Neural progenitor cell (in vitro differentiated cells): ENCODE measurements around the gene PRAC2. TPM values are rescaled to one million over a fixed set of nuclear protein-coding genes. Genes with fewer than 3 reads are reported as not detected.

Experiments used
- DNase-seq: peaks from one replicate; pipeline ENCODE4 v3.0.0-alpha.2; 2016; ENCODE audit warnings: low spot score
- H2AFZ ChIP-seq: fragments of 200-600 bp; sonication (generic); replicated peaks from 2 replicates; pipeline ENCODE4 v1.6.1; 2016; ENCODE audit warnings: antibody characterized with exemption
- H3F3A ChIP-seq: fragments of 200-600 bp; sonication (generic); 2 replicates; pipeline ENCODE4 v1.6.1; 2016; ENCODE audit warnings: antibody characterized with exemption, low read depth
- H3K27ac ChIP-seq: fragments of 200-600 bp; sonication (generic); 2 replicates; pipeline ENCODE4 v1.5.1; 2016; ENCODE audit warnings: mild to moderate bottlenecking
- H3K27me3 ChIP-seq: fragments of 200-600 bp; sonication (generic); 2 replicates; pipeline ENCODE4 v1.6.1; 2016; ENCODE audit warnings: mild to moderate bottlenecking, moderate library complexity
- H3K36me3 ChIP-seq: fragments of 200-600 bp; sonication (generic); 2 replicates; pipeline ENCODE4 v1.5.1; 2016
- H3K4me1 ChIP-seq: fragments of 200-600 bp; sonication (generic); 2 replicates; pipeline ENCODE4 v1.6.1; 2016; ENCODE audit warnings: mixed run types
- H3K4me2 ChIP-seq: fragments of 200-600 bp; sonication (generic); 2 replicates; pipeline ENCODE4 v1.6.1; 2016
- H3K4me3 ChIP-seq: fragments of 200-600 bp; sonication (generic); 2 replicates; pipeline ENCODE4 v1.5.1; 2016
- H3K79me2 ChIP-seq: fragments of 200-600 bp; sonication (generic); 2 replicates; pipeline ENCODE4 v1.6.1; 2016; ENCODE audit warnings: low read depth
- H3K9ac ChIP-seq: fragments of 200-600 bp; sonication (generic); 2 replicates; pipeline ENCODE4 v1.6.1; 2016
- H3K9me3 ChIP-seq: fragments of 200-600 bp; sonication (generic); 2 replicates; pipeline ENCODE4 v1.5.1; 2016; ENCODE audit warnings: low read depth
- H4K20me1 ChIP-seq: fragments of 200-600 bp; sonication (generic); 2 replicates; pipeline ENCODE4 v1.6.1; 2016; ENCODE audit warnings: low read depth
- H3K27ac Mint-ChIP-seq: 3 replicates; pipeline ENCODE4 v1.8.0; 2021; ENCODE audit warnings: mixed read lengths
- H3K27me3 Mint-ChIP-seq: 2 replicates; pipeline ENCODE4 v1.8.0; 2022; ENCODE audit warnings: low read depth, mild to moderate bottlenecking, inconsistent platforms, moderate library complexity, mixed read lengths; ENCODE audit not compliant: insufficient read depth
- H3K36me3 Mint-ChIP-seq: 3 replicates; pipeline ENCODE4 v1.8.0; 2021; ENCODE audit warnings: mixed read lengths
- H3K4me1 Mint-ChIP-seq: 3 replicates; pipeline ENCODE4 v1.8.0; 2021; ENCODE audit warnings: mixed read lengths
- H3K4me3 Mint-ChIP-seq: 3 replicates; pipeline ENCODE4 v1.8.0; 2021; ENCODE audit warnings: mild to moderate bottlenecking, moderate library complexity, mixed read lengths
- H3K9me3 Mint-ChIP-seq: 3 replicates; pipeline ENCODE4 v1.8.0; 2020; ENCODE audit warnings: mixed read lengths
- EZH2 ChIP-seq: fragments of 200-600 bp; sonication (generic); IDR thresholded peaks from 2 replicates; pipeline ENCODE4 v1.6.1; 2017; ENCODE audit warnings: antibody characterized with exemption, mild to moderate bottlenecking, moderate library complexity
- EZH2phosphoT487 ChIP-seq: fragments of 200-600 bp; sonication (generic); IDR thresholded peaks from 2 replicates; pipeline ENCODE4 v1.6.1; 2017; ENCODE audit warnings: antibody characterized with exemption
- total RNA-seq: library from RNA; depleted of rRNA; stranded (reverse); fragments of >200 nt; gene quantifications from 2 replicates; pipeline ENCODE4 v1.2.3, GENCODE V29; 2015; ENCODE audit warnings: low replicate concordance
- TF ChIP-seq, protein P1 (sequence below): fragments of 200-600 bp; sonication (generic); IDR thresholded peaks from 2 replicates; pipeline ENCODE4 v1.5.1; 2017; ENCODE audit warnings: antibody characterized with exemption, mild to moderate bottlenecking

Gene PRAC2
- total RNA-seq, 1 donor from 2014 or later = not detected

GRCh38 chr17:48767263-48767774 lies 44.3 kb downstream of the PRAC2 start:
- no peak overlapping the region for H3K27ac Mint-ChIP-seq
- H3K36me3 Mint-ChIP-seq = no peaks in the 10 kb centered on the region
- H3K27me3 ChIP-seq = peaks cover 78% of the 10 kb centered on the region
- no peak overlapping the region for H3K27ac ChIP-seq
- no peak overlapping the region for H3K4me3 ChIP-seq
- no peaks in the 10 kb centered on the region for H3K36me3 ChIP-seq
- no peaks in the 10 kb centered on the region for H3F3A ChIP-seq
- TF ChIP-seq, protein P1, sequence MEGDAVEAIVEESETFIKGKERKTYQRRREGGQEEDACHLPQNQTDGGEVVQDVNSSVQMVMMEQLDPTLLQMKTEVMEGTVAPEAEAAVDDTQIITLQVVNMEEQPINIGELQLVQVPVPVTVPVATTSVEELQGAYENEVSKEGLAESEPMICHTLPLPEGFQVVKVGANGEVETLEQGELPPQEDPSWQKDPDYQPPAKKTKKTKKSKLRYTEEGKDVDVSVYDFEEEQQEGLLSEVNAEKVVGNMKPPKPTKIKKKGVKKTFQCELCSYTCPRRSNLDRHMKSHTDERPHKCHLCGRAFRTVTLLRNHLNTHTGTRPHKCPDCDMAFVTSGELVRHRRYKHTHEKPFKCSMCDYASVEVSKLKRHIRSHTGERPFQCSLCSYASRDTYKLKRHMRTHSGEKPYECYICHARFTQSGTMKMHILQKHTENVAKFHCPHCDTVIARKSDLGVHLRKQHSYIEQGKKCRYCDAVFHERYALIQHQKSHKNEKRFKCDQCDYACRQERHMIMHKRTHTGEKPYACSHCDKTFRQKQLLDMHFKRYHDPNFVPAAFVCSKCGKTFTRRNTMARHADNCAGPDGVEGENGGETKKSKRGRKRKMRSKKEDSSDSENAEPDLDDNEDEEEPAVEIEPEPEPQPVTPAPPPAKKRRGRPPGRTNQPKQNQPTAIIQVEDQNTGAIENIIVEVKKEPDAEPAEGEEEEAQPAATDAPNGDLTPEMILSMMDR = no peak
- TF ChIP-seq EZH2phosphoT487 (no peak), EZH2 (no peak)
- H3K9ac ChIP-seq = no peak overlapping the region
- no peaks in the 10 kb centered on the region for H3K9me3 Mint-ChIP-seq
- no peaks in the 10 kb centered on the region for H3K9me3 ChIP-seq
- H3K27me3 Mint-ChIP-seq = peaks cover 23% of the 10 kb centered on the region
- H3K4me1 ChIP-seq = no peaks in the 10 kb centered on the region
- no peak overlapping the region for H3K4me3 Mint-ChIP-seq
- no peaks in the 10 kb centered on the region for H3K79me2 ChIP-seq
- no peak overlapping the region for H3K4me2 ChIP-seq
- H4K20me1 ChIP-seq = no peaks in the 10 kb centered on the region
- no peak overlapping the region for H2AFZ ChIP-seq
- H3K4me1 Mint-ChIP-seq = peaks cover 5% of the 10 kb centered on the region
- no peak for DNase-seq

GRCh38 chr17:48769009-48769675 lies 46.2 kb downstream of the PRAC2 start:
- no peak overlapping the region for H3K4me3 ChIP-seq
- Mint-ChIP-seq H3K27me3 (peaks cover 17% of the 10 kb centered on the region), H3K4me3 (no peak overlapping the region), H3K27ac (no peak overlapping the region), H3K4me1 (peaks cover 5% of the 10 kb centered on the region), H3K9me3 (no peaks in the 10 kb centered on the region), H3K36me3 (no peaks in the 10 kb centered on the region)
- no peaks in the 10 kb centered on the region for H3F3A ChIP-seq
- H3K36me3 ChIP-seq = no peaks in the 10 kb centered on the region
- H3K79me2 ChIP-seq = no peaks in the 10 kb centered on the region
- TF ChIP-seq EZH2phosphoT487 (no peak), EZH2 (no peak)
- TF ChIP-seq, protein P1 = no peak
- no peaks in the 10 kb centered on the region for H3K9me3 ChIP-seq
- H3K4me1 ChIP-seq = no peaks in the 10 kb centered on the region
- H3K4me2 ChIP-seq = no peak overlapping the region
- no peak for DNase-seq
- H3K27me3 ChIP-seq = peaks cover 68% of the 10 kb centered on the region
- H3K27ac ChIP-seq = no peak overlapping the region
- H3K9ac ChIP-seq = no peak overlapping the region
- H2AFZ ChIP-seq = no peak overlapping the region
- H4K20me1 ChIP-seq = no peaks in the 10 kb centered on the region

GRCh38 chr17:48770954-48771353 lies 48.0 kb downstream of the PRAC2 start:
- no peaks in the 10 kb centered on the region for H3K79me2 ChIP-seq
- H3K9me3 ChIP-seq = no peaks in the 10 kb centered on the region
- no peak overlapping the region for H3K27ac ChIP-seq
- H2AFZ ChIP-seq = no peak overlapping the region
- Mint-ChIP-seq H3K27ac (no peak overlapping the region), H3K9me3 (no peaks in the 10 kb centered on the region), H3K4me1 (peaks cover 5% of the 10 kb centered on the region), H3K36me3 (no peaks in the 10 kb centered on the region), H3K27me3 (peaks cover 19% of the 10 kb centered on the region), H3K4me3 (no peak overlapping the region)
- H3K36me3 ChIP-seq = no peaks in the 10 kb centered on the region
- DNase-seq = no peak
- H3K9ac ChIP-seq = no peak overlapping the region
- no peaks in the 10 kb centered on the region for H3K4me1 ChIP-seq
- no peak overlapping the region for H3K4me3 ChIP-seq
- H3K27me3 ChIP-seq = peaks cover 61% of the 10 kb centered on the region
- no peak overlapping the region for H3K4me2 ChIP-seq
- H3F3A ChIP-seq = no peaks in the 10 kb centered on the region
- no peaks in the 10 kb centered on the region for H4K20me1 ChIP-seq
- TF ChIP-seq EZH2phosphoT487 (no peak), EZH2 (no peak)
- TF ChIP-seq, protein P1 = no peak
